HuH-7.5 (cell line): ENCODE data around the gene BBLN.

Experiments
- DNase-seq: peaks from one replicate; pipeline ENCODE4 v3.0.0; 2011; ENCODE audit warnings: low spot score

The BBLN gene

GRCh38 chr9:128145536-128145935, 14.5 kb upstream of the BBLN start:
- DNase-seq = no peak

GRCh38 chr9:128145951-128146351, 14.1 kb upstream of the BBLN start:
- no peak for DNase-seq

DNA sequence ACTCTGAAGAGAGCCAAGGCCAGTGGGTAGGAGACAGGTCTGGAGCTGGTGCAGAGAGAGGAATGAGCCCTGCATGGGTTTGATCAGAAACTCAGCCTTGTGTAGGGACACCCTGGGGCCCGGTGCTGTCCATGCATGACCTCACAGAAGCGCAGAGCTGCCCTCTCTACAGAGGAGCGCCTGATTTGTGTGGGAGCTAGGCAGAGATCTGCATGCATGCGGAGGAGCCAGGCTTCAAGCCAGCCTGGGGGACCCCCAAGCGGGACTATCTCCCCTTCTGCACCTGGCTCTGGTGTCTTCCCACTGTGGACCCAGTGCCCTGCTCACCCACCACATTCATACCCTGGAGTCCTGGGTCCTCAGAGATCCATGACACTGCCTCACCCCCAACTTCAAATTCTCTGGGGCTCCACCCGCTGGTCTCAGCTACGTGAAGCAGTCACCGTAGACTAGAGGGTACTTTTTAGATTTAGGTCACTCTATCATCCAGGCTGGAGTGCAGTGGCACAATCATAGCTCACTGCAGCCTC, 13.4 kb upstream of the BBLN start:
- DNase-seq = no peak

GRCh38 chr9:128148509-128149000, 11.5 kb upstream of the BBLN start:
- DNase-seq = no peak

GRCh38 chr9:128149001-128149701, 10.9 kb upstream of the BBLN start, which contains the start of gene LCN2:
Gene LCN2, plus strand, starts transcription at chr9:128149453. Its CDS starts 73 bp downstream, at chr9:128149526.
- no peak for DNase-seq

DNA sequence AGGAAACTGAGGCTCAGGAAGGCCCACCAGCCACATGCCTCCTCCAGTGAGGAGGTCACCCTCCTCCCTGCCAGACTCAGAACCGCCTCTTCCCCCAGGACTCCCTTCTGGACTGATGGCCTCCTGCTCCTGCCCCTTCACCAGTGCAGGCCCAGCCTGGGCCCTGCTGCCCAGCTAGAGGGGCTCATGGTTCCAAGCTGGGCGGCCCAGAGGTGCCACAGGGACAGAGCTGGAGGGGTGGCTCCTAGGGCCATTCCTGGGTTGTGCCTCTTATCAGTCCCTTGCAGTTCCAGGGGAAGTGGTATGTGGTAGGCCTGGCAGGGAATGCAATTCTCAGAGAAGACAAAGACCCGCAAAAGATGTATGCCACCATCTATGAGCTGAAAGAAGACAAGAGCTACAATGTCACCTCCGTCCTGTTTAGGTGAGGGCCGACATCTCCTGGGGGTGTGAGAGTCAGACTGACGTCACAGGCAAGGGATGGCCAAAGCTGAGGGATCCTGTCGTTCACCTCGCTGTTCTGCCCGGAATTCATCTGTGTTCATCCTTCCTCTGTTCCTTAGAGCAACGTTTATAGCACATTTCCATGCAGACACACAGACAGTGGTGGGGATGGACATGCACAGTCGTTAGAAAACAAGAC, 10.0 kb upstream of the BBLN start:
- DNase-seq = no peak

- peak; percentile 52 for DNase-seq
Measured at GRCh38 chr9:128150594-128151308, 9.3 kb upstream of the BBLN start.

DNA sequence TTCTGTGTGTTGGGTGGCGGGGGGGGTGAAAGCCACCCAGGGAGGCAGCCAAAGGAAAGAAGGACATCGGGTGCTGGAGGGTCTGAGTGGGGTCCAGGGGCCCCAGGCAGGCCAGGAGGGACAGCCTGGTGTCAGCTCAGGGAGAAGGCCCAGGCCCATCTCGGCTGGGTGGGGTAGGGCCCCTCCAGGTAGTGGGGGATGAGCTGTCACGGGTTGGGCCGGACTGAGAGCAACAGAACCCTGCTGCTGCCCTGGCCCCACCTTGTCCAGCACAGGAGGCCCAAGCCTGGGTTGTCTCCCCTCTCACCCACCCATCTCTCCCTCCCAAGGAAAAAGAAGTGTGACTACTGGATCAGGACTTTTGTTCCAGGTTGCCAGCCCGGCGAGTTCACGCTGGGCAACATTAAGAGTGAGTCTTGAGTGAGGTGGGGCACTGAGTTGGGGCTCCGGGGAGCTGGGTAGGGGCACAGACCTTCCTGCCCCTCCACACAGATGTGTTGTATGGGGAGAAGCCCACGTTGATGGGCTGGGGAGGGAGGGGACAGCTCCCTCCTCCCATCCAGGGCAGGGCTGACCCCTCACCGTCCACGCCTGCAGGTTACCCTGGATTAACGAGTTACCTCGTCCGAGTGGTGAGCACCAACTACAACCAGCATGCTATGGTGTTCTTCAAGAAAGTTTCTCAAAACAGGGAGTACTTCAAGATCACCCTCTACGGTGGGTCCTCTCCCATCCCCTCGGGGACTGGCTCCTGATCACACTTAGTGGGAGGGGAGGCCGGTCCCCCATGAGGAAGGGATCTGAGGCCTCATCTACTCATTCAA, 8.5 kb upstream of the BBLN start:
- no peak for DNase-seq

- DNase-seq = no peak
Measured at GRCh38 chr9:128152133-128153059, 7.7 kb upstream of the BBLN start.

GRCh38 chr9:128153060-128153946, 6.8 kb upstream of the BBLN start:
- DNase-seq = no peak

DNA sequence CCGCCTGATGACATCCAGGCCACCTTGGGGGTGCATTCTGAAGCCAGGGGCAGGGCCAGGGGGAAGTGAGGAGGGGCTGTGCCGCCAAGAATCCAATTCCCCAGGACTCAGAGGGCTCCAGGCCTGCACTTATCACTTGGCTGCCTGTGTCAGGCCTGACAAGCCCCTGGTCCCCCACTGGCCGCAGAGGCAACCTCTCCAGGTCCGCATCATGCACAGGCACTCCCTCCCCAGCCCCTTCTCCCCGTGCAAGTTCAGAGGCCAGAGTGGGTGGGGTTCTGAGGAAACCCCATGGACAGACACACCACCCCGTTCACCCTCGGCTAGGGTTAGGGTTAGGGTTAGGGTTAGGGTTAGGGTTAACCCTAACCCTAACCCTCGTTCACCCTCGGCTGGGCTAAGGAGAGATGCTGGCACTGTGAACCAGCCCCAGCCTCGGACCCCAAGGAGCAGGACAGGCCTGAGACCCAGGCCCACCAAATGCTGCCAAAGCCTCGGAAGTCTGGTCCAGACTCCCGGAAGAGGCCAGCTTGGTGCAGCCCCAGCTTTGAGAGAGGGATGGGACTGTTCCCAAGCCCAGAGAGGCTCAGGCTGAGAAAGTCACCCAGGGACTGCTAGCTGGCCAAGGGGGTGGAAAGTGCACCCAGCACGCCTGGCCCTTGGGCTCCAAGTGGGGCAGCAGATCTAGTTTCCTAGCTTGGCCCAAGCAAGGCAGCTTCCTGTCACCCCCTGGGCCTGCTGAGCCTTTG, 5.9 kb upstream of the BBLN start:
- DNase-seq = no peak

DNA sequence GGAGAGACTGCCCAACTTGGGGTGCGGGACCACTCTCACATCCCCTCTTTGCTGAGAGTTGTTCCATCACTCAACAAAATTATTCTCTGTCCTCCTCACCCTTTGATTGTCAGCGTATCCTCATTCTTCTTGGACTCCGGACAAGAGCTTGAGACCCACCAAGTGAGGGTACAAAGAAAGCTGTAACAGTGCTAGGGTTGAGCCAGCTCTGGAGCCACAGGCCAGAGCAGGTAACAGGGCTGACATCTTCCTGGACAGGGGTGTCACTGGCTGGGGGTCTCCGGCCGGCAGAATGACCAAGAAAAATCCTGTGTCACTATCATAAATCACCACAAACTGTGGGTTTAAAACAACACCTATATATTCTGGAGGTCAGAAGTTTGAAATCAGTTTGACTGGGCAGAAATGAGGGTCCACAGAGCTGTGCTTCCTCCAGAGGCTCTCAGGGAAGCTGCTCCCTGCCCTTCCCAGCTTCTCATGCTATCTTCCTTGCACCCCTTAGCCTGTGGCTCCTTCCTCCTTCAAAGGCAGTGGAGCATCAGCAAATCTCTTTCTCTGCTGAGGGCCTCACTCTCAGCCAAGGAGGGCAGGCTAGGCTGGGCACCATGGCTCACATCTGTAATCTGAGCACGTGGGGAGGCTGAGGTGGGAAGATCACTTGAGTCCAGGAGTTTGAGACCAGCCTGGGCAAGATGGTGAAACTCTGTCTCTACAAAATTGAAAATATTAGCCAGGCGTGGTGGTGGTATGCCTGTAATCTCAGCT, 4.1 kb upstream of the BBLN start:
- DNase-seq = no peak

DNA sequence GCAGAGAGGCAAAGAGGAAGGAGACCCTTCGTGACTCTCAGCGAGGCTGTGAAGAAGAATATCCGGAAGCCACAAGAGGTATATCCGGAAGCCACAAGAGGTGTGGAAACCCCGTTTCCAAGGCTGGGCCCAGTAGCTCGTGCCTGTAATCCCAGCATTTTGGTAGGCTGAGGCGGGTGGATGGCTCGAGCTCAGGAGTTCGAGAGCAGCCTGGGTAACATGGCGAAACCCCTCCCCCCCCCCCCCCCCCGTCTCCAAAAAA, 612 bp upstream of the BBLN start:
- no peak for DNase-seq

- DNase-seq = peak; percentile 53
Measured at GRCh38 chr9:128160603-128160987, 530 bp downstream of the BBLN start.

DNA sequence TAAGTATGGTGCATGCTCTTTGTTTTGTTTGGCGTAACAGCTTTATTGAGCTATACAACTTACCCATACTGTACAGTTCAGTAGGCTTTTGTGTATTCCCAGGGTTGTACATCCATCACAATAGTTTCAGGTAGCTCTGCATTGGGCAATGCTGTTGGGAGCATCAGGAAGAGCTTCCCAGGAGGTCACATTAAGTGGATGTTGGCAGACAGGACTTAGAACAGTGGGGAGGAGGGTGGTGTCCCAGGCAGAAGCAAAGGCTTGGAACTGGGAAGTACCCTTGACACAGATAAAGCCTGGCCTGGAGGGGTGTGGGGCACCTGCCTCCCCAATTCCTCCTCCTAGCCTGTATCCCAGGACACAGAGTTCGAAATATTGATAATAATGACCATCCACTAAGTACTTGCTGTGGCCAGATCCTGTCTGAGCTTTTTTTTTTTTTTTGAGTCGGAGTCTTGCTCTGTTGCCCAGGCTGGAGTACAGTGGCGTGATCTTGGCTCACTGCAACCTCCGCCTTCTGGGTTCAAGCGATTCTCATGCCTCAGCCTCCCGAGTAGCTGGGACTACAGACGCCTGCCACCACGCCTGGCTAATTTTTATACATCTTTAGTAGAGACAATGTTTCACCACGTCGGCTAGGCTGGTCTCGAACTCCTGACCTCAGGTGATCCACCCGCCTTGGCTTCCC, 1.3 kb downstream of the BBLN start:
- no peak for DNase-seq

- DNase-seq = no peak
Measured at GRCh38 chr9:128162215-128163026, 2.4 kb downstream of the BBLN start.

GRCh38 chr9:128163027-128163515, 3.0 kb downstream of the BBLN start:
- DNase-seq = no peak
